ENCODE results near the gene CIAO1. TPM values are rescaled to one million over a fixed set of nuclear protein-coding genes. Genes with fewer than 3 reads are reported as not detected.

Gene CIAO1
- total and polyA plus RNA-seq, 2 of the 8 experiments (the other 6 are each of a cell fraction or from before 2014, with no cell fraction given) = 63.7 to 99.2 TPM

- TF ChIP-seq KDM4A (IDR thresholded peaks at IDR 0.05; ENCODE audit: low read depth, low read length, severe bottlenecking) = no peak
- no peak for TF ChIP-seq TAF7 (optimal IDR thresholded peaks at IDR 0.05; ENCODE audit: borderline replicate concordance, low read depth, low read length)
- TF ChIP-seq KDM5A (IDR thresholded peaks at IDR 0.05; ENCODE audit: low read length) = no peak
- no peak for TF ChIP-seq CEBPB (IDR thresholded peaks at IDR 0.05; ENCODE audit: low read depth, low read length)
These were observed 24.0 kb upstream of the CIAO1 start (continued) for GRCh38 chr2:96241900-96242611.

All from H1 (cell line).